ENCODE data around the gene CACNA1S.

- TF ChIP-seq MAX (IDR thresholded peaks at IDR 0.05) (no peak), KDM5A (IDR thresholded peaks at IDR 0.05; ENCODE audit: low read length) (no peak), CHD1 (IDR thresholded peaks at IDR 0.05; ENCODE audit: low read depth, low read length) (no peak)
Observed at GRCh38 chr1:201140941-201141260, 28.7 kb upstream of the CACNA1S start.

Data from H1 (cell line).